ENCODE data around the gene MAML2.
A peak's percentile ranks its signal among the peaks of the same experiment; 100 is the strongest.

MAML2 gene

DNA sequence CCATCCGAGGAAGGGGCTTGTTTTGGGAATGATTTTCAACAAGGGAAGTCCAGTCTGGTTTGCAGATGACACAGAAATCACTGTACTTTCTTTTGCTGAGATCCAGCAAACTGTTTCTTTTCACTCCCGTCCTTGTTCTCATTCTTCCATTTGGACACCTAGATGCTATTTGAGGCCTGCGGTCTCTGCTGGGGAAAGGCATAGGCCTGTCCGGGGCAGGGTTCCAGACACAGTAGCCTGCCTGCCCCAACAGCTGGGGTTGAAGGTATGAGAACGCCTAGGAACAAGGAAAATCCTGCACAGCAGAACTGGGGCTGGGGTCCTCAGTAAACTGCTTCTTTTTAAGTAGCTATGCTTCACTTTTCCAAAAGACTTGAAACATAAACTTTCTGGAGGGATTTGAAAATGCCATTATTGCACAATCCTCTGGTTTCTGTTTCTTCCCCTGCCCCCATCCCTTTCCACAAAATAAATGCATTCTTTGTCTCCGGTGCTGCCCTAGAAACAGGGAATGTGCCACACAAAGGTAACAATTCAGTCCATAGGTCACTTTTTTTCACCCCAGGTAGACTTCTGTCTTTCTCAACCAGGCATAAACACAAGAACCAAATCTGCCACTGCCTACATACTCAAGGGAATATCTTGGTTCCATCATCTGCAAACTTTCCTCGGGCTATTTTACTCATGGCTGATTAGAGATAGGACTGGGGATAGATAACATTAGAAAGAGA lies 244.3 kb downstream of the MAML2 start:
- DNase-seq (ENCODE audit: low spot score), result no peak

DNA sequence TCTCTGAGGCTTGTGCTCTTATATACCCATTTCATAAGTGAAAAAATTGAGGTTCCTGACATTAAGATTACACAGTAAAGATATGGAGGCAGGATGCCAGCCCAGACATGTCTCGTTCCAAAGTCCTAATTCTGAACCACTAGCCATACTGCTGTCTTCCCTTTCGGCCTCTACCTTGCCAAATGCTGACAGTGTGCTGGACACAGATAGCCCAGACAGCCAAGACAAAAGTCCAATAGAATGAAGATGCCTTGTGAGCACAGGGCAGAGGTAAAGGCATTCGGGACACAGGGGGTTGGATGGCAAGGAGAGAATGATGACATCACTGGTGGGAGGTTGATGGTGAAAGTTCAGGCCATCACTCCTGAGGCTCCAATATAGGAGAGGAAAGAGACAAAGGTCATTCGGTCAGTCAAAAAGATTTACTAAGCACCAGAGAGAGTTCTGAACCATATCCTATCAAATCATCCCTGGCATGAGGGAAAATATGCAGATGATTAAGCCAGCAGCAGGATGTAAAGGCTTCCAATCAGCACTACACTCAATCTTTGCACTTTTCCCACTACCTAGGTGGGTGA lies 245.1 kb downstream of the MAML2 start:
- no peak for DNase-seq (ENCODE audit: low spot score)

DNA sequence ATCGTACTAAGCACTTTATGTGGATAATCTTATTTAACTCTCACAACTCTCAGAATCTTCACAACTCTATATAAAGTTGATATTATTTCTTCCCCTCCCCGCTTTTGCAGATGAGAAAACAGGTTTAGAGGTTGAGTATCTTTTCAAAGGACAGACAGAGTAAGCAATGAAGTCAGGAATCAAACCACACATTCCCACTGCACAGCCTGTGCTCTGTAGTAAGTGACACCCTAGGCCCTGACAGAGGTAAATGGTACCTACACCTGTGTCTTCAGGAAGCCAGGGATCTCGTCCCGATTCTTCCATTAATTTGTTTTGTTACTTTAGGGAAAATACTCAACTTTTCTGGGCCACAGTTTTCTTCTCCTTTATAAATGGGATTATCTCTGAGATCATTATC lies 246.6 kb downstream of the MAML2 start:
- DNase-seq (ENCODE audit: low spot score), result no peak

DNA sequence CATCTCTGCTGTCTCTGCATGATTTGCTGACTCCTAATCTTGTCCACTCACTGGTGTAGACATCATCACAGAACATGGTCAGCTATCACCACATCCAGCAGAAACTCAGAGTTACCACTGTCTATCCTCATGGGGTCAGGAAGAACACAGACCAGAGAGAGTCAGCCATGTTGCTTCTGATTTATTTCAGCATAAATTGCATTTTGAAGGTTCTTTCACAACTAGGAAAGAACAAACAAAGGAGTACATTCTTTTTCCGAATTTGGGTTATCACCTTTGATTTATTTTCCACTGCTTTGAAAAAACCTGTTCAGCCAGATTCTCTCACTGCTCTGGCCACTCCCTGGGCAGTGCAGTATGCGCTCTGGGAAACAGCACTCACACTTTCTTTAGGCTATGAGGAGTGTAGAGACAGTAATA lies 247.1 kb downstream of the MAML2 start:
- DNase-seq (ENCODE audit: low spot score), result no peak

DNA sequence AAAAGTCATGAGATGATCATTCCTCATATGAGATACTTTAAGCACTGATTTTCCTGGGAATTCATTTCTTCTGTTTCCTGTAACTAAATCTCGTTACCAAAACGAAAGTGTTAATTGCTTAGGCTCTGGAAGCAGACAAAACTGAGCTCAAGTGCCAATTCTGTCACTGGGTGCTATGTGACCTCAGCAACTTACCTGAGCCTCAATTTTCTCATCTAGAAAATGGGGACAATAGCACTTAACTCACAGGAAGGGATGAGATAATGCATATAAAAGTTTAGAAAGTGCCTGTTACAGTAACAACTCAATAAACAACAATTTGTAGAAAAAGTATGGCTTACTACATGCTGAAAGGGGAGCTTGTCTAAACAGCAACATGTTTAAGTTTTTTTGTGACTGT lies 248.8 kb downstream of the MAML2 start:
- DNase-seq (ENCODE audit: low spot score), result no peak

DNA sequence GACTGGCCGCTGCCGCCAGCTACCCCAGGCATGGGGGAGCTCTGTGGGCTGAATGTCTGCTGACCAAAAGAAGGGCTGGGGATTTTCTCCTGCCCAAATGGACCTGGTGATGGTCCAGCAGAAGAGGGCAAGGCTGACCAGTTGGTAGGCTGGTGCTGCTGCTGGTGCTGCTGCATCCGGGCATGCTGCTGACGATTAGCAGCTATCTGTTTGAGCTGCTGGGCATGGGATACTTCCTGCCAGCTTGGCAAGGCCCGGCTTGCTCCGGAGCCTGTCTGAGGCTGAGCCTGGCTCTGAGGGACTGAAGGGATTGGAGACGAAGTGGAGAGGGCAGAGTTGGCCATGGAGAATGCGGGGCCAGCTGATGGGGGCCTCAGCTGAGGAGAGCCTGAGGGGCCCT lies 250.5 kb downstream of the MAML2 start:
- DNase-seq (ENCODE audit: low spot score), result no peak

DNA sequence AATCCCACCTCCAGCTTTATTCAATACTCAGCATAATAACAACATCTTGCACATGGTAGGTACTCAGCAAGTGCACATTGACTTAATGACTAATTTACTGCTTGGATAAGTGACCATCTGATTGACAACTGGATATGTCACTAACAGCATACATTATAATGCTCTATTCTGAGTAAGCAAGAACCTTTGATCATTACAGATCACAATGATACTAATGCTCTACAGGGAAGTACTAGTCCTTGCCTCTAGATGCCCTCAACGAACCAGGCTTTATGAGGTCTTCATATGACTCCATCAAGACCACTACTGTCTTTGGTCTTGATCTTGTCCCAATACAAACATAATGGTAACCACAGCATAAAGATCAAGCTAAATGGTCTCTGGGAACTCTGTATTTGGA lies 251.5 kb downstream of the MAML2 start:
- peak; percentile 23 for DNase-seq (ENCODE audit: low spot score)

DNA sequence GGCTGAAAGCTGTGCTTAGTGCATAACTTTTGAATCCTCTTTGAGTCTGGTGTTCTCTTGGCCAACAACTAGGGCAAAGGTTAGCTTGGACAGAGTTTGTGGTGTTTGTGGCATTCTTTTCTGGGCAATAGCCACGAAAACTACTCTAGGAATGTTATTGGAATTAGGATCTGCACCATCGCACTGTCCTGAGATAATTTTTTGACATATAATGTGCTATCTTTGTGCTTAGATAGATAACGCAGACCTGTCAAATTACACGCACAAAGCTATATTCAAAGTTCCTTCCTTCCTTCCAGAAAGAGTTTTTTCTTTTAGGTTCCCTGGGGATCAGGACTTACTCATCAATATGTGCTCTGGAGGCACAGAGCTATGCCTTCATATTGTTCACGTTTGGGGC lies 252.3 kb downstream of the MAML2 start:
- DNase-seq (ENCODE audit: low spot score), result no peak

DNA sequence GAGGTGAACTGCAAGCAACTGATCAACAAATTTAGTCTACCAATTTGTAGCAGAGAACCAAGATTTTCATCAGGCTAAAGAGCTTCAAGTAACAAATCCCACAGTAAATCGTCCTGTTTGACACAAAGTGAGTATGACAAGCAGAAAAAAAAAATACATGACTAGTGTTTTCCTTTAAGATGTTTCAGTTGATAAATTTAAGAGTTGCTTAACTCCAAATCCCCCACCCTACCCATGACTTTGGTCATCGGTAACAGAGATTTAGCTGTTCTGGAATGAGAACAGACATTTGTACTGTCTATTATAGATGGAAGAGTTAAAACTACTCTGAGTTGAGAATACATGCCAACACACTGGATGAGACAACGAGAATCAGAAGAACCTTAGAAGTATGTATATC lies 254.1 kb downstream of the MAML2 start:
- DNase-seq (ENCODE audit: low spot score), result no peak

DNA sequence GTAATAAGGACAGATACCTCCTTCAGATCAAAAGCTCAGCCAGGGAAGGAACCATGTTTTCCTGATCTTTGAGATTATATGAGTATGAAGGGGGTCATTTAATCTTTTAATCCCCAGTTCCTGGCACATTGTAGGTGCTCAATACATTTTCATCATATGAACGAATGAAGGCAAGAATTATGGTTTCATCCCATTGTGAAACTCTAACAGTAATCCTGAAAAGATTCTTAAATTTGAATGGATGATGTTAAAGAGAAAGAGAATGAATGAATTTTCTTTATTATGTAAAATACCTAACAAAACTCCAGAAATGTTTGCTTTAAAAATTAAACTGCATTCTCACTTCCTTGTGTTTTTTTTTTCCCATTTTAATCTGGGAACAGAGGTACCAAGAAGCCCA lies 256.9 kb downstream of the MAML2 start:
- no peak for DNase-seq (ENCODE audit: low spot score)

DNA sequence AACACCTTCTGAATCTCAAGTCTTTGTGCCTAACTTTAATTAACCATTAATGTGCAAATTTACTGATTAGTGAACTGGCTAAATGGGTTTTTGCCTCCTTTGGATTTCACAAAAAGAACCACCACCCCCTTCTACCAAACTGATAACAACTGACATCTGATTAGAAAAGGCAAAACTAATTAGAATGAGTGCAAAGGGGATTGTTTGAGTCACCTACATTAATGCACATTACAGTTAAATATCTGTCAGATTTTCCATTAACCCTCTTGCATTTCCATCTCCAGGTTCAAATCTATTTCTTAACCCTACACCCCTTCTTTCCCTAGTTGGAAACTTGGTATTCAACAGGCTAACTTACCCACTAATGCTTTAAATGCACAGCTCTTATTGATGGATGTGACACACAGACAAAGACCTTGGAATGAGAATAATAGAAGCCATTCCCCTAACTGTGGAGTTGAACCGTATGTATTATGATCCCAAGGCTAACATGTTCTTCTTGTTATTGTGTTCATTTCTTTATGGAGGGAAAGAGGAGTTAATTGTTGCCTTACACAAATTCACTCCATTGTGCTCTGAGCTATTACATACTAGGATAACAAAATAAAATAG lies 257.6 kb downstream of the MAML2 start:
- no peak for DNase-seq (ENCODE audit: low spot score)

DNA sequence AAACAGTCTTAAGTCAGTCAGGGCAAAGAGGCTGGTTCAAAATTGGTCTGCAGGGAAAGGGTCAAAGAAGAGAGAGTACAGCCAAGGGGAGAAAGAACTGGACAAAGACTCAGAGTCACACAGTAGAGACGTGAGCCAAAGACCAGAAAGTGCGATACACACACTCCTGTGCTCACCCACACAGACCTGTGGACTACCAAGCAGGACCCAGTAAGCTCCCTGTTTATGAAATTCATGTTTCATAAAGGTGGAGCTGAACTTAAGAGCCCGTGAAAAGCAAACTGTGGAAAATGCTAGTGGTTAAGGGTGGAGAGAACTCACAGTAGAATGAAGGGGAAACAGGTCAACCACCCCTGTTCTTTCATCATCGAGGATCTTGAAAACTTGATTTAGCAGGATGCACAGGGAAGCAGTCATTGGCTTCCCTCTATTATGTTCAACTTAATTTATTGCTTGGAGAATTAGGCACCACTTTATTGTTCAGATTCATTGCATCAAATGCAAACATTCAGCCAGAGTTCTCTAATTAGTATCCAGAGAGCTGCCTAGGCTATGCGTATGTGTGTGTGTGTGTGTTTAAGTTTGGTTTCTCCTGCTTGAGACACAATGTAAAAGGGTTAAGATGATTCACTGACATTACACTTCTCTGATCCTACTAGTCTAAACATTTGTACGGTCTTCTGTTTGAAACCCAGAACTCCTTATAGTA lies 258.2 kb downstream of the MAML2 start:
- no peak for DNase-seq (ENCODE audit: low spot score)

DNA sequence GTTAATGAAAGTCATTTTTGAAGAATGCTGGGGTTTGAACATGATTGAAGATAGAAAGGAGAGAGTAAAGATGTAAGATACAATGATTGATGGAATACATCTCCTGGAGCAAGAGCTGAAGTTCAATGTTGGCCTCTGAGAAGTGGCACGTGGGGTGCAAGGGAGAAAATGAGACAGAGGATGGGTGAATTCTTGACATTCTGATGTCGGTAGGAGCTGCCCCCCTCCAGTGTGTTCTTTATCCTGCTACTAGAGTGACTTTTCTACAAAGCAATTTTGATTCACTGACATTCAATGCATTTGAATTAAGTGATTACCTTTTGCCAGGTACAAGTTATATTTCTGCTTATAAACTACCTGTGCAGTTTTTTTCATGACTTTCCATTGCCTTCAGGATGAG lies 260.1 kb downstream of the MAML2 start:
- no peak for DNase-seq (ENCODE audit: low spot score)

DNA sequence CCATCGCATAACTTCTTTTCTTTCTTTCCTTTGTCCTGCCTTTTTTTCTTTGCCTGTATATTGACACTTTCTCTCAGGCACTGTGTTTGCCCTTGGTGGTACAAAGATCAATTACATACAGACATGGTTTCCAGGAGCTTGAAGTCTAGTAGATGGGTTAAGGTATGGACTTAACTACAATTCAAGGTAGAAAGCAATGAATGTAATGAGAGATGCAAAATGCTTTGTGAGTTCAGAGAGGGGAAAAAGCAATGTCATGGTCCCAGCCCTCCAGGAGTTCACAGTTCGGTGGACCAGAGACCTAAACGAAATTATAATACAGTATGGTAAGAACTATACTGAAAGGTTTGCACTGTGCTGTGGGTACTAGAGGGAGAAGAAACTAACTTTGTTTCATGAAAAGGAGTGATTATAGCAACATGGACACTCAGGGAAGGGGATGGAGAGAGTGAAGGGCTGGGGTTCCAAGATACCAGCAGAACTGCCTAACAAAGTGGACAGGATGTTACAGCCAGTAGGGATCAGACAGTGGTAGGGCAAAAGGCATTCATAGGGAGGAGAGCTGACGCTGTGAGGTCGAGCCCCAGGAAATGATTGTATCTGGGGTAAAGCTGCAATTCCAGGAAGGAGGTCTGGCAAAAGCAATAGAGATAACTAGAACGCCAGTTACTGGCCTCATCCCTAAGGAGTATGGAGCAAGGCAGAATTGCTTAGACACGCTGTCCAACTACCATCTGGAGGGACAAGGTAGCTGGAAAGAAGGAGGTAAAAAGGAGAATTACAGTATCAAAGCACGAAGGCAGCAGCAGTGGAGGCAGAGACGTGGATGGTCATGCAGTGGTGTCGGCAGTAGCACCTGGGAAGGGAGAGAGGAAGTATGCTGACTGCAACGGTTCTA lies 260.7 kb downstream of the MAML2 start:
- no peak for DNase-seq (ENCODE audit: low spot score)

DNA sequence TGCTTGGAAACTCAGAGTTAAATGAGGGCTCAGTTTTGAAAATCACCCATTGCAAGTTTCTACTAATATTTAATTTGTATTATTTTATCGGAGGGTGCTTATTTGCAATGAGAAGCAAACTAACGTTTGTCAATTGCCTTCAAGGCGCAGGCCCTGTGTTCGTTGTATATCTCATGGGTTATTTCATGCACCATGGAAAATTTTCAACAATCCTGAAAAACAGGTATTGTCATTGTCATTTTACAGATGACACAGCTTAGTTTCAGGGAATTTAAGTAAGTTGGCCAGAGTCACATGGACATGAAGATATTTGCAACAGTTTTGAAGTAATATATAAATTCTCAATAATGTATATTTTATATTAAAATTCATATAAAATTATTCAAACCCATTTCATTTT lies 261.4 kb downstream of the MAML2 start:
- DNase-seq (ENCODE audit: low spot score), result no peak

DNA sequence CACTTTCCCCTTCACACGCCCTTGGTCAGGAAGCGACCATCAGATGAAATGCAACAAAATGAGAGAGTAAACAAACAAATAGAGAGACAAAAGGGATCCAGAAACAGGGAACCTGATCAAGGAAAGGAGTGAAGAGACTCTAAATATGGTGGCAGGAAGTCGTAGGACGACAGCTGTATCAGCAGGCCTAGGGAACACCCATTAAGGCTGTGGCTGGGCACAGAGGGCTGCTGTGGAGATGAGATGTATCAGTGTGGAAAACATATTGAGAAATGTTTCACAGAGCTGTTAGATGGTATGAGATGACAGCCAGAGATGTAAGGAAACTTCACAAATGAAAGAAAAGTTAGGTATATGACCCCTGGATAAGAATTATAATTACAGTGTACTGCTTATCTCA lies 263.3 kb downstream of the MAML2 start:
- DNase-seq (ENCODE audit: low spot score), result no peak

DNA sequence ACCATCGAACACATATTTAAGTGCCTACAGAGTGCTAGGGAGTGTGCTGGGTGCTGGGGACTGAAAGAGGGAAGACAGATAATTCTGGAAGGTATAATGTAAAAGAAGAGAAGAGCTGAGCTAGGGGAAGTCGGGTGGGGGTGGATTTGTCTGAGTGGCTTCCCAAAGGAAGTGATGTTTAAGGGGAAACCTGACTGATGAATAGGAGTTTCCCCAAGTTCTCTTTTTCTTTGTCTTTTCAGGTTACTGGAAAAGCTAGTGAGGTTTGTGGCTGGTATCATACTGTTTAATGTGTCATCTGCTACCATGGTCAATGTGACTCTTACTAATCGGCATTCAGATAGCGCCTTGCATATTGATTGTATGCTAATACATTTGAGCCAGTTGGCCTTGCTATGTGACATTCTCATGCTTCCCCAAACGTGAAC lies 267.4 kb downstream of the MAML2 start:
- no peak for DNase-seq (ENCODE audit: low spot score)

DNA sequence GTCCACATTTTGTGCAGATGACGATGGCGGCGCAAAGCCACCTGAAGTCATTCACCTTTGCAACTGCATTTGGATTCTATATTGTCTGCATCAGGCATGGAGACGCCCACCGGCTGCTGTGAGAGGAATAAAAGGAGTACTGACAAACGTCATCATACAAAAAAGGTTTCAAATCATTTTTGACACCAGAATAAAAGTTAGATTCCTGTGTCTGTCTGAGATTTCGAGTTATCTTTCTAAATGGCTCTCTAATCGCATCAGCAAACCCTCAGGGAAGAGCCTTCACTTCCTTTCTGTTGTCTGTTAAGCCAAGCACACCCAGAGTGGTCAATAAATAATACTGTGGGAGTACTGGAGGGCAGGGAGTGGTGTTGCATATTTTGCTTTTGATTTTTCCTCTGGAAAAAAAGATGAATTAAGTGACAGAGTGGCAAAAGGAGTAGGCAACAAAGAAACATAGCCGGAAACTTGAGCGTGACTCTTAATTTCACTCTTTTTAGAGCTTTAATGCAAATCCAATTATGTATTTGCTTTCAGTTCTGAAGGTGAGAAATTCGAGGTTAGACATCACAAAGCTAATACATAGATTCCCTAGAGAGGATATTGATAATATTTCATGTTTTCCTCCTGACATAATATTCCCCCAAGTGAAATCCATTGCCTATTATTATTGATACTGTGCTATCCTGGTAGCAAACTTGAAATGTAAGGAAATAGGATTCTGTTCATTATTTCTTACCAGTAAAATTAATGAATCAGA lies 268.3 kb downstream of the MAML2 start:
- DNase-seq (ENCODE audit: low spot score), result no peak

DNA sequence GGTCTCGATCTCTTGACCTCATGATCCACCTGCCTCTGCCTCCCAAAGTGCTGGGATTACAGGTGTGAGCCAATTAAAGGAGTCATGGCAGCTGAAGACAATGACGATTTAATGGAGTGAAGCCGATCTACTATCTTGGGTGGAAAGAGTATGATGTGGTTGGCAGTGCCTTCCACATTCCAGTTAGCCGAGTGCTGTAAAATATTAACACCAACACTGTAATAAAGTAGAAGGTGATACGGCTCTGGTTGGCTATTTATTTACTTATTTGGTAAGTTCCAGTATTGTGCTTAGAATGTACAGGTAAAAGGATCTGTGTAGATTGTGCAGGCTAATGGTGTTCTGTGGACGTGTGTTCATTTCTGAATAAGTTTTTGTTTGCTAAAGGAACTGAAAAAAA lies 269.5 kb downstream of the MAML2 start:
- DNase-seq (ENCODE audit: low spot score), result no peak

DNA sequence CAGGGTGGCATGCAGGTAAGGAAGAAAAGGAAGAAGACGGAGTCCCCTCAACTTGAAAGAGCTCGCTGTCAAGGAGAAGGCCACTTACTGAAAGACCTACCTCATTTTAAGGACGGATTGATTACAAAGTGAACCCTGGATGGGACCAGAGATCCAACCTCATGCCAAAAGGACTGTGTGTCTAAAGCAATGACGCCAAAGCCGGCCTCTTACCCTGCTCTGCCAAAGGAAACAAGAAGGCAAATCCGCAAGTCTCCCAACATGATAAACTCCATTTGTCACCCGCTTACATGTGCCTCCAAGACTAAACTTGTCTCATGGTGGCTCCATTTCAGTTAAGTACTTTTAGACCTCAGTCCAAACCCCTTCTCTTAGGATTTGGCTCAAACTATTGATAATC lies 270.4 kb downstream of the MAML2 start:
- no peak for DNase-seq (ENCODE audit: low spot score)

DNA sequence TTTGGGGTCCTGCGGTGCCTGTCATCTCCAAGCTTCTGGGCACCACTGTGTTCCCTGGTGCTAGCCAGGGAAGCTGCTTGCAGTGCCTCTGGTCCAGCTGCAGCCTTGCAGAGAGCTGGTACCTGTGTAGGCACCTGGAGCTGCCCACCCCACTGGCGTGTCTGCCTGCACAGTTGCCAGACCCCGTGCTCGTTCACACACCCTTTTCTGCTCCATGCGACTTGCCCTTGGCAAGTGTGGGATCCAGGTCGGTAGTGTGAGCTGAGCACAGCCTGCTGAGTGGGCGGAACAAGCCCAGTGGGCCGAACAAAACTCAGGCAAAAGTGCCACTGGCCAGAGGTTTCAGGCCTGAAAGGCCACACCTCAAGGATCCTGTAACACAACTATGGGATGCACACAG lies 272.5 kb downstream of the MAML2 start:
- DNase-seq (ENCODE audit: low spot score), result no peak

Measured in RKO (cell line).